K562 (cell line): ENCODE data around the gene FGF21. TPM values are rescaled to one million over a fixed set of nuclear protein-coding genes. Genes with fewer than 3 reads are reported as not detected.

ENCODE experiments used
- BCL6 ChIP-seq: fragments of 250-450 bp; sonication (Bioruptor Pico); IDR thresholded peaks from 2 replicates; pipeline ENCODE4 v1.4.0; 2020
- ELF2 ChIP-seq: fragments of 250-450 bp; sonication (Bioruptor Pico); IDR thresholded peaks from 2 replicates; pipeline ENCODE4 v1.5.0; 2021; ENCODE audit warnings: mild to moderate bottlenecking
- KHSRP ChIP-seq: fragments of 450-650 bp; IDR thresholded peaks from 2 replicates; pipeline ENCODE4 v1.6.1; 2017
- L3MBTL2 ChIP-seq: fragments of 450-650 bp; IDR thresholded peaks from 2 replicates; pipeline ENCODE4 v1.6.1; 2016; ENCODE audit warnings: mild to moderate bottlenecking, moderate library complexity
- MECOM ChIP-seq: fragments of 250-450 bp; sonication (Bioruptor Pico); IDR thresholded peaks from 2 replicates; pipeline ENCODE4 v1.8.0; 2022; ENCODE audit warnings: inconsistent platforms
- MEF2A ChIP-seq: IDR thresholded peaks from 2 replicates; pipeline ENCODE4 v1.6.1; 2011; ENCODE audit warnings: low read depth, mild to moderate bottlenecking, low read length, moderate library complexity; ENCODE audit not compliant: control insufficient read depth
- MGA ChIP-seq: fragments of 450-650 bp; IDR thresholded peaks from 2 replicates; pipeline ENCODE4 v1.6.1; 2016; ENCODE audit warnings: mild to moderate bottlenecking, moderate library complexity
- TCF7L2 ChIP-seq: fragments of 150-350 bp; IDR thresholded peaks from 2 replicates; pipeline ENCODE4 v1.6.1; 2016; ENCODE audit warnings: low read depth, mild to moderate bottlenecking, low read length, moderate library complexity
- ZNF280A ChIP-seq: fragments of 450-650 bp; IDR thresholded peaks from 2 replicates; pipeline ENCODE4 v1.6.1; 2018; ENCODE audit warnings: mild to moderate bottlenecking, low read depth; ENCODE audit not compliant: partially characterized antibody
- ZNF445 ChIP-seq: fragments of 250-450 bp; sonication (Bioruptor Pico); IDR thresholded peaks from 2 replicates; pipeline ENCODE4 v1.4.0; 2020; ENCODE audit warnings: low read depth, mild to moderate bottlenecking, moderate library complexity
- polyA plus RNA-seq, 8 experiments: library from polyadenylated mRNA; depleted of rRNA in 4 of 8; stranded (reverse) in 5 of 8; unstranded in 3 of 8; fragments of >200 nt; fragmentation: Nextera tagmentation in 2 of 8; fragmentation: Illumina TruSeq in 1 of 8; extraction: Ambion mirVana in 2 of 8; extraction: Trizol in 1 of 8; gene quantifications; 2 replicates each; pipeline versions ENCODE4 v1.2.1 to v1.2.3, GENCODE V29; 2011 to 2014; ENCODE audit warnings: inconsistent platforms in 1 of 8, missing spikeins in 1 of 8
- total RNA-seq, 7 experiments: library from RNA; depleted of rRNA in 6 of 7; stranded (reverse); fragments of >200 nt in 6 of 7; fragmentation: Illumina TruSeq in 2 of 7; extraction: Trizol in 2 of 7; gene quantifications; 2 replicates each; pipeline versions ENCODE4 v1.2.1 to v1.2.3, GENCODE V29; 2011 to 2021; ENCODE audit warnings: low replicate concordance in 1 of 7
- TF ChIP-seq, protein P1 (sequence below): fragments of 250-450 bp; sonication (Bioruptor Pico); IDR thresholded peaks from 2 replicates; pipeline ENCODE4 v1.8.0; 2022; ENCODE audit warnings: inconsistent platforms, mild to moderate bottlenecking, moderate library complexity, borderline replicate concordance
- TF ChIP-seq, protein P2 (sequence below): fragments of 250-450 bp; sonication (Bioruptor Pico); IDR thresholded peaks from 2 replicates; pipeline ENCODE4 v1.4.0; 2020; ENCODE audit warnings: mild to moderate bottlenecking, moderate library complexity

The FGF21 gene
- total and polyA plus RNA-seq, 9 of the 15 experiments (the other 6 are each of a cell fraction or from before 2014, with no cell fraction given): 0.04 to 0.77 (median 0.09) TPM; not detected in 6

DNA sequence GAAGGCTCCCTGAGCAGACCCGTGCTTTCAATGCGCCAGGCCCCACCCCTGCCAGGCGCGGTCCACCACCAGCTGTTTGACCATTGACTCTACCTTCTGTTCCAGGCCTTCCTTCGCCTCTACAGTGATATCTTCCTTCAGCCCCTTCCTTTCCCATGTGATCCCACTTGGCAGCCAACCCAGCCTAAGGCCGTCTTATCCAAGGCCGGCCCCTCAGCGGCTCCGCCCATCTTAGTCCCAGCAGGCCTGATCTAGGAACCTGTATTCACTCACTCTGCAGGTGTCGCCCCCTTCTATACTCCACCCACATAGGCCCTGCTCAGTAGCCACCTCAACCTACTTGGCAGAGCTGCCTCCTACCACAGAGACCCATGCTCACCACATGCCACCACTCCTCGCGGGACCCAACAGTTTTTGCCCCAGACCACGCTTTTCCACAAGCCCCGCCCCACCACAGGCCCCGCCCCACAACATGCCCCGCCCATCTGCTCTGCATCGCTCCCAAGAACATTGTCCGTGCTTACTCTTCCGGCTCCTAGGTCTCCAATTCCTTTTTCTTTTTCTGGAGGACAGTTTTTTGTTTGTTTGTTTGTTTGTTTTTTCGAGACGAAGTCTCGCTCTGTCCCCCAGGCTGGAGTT, 17.8 kb upstream of the FGF21 start (continued):
- TF ChIP-seq MGA: peak; percentile 60
- TF ChIP-seq, protein P1, sequence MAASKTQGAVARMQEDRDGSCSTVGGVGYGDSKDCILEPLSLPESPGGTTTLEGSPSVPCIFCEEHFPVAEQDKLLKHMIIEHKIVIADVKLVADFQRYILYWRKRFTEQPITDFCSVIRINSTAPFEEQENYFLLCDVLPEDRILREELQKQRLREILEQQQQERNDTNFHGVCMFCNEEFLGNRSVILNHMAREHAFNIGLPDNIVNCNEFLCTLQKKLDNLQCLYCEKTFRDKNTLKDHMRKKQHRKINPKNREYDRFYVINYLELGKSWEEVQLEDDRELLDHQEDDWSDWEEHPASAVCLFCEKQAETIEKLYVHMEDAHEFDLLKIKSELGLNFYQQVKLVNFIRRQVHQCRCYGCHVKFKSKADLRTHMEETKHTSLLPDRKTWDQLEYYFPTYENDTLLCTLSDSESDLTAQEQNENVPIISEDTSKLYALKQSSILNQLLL (CRISPR knock-in tag): no peak
- no peak for TF ChIP-seq KHSRP
- peak; percentile 85 for TF ChIP-seq L3MBTL2
- no peak for TF ChIP-seq ZNF445
- TF ChIP-seq BCL6 (CRISPR knock-in tag): no peak
- TF ChIP-seq ZNF280A: no peak
- TF ChIP-seq, protein P2, sequence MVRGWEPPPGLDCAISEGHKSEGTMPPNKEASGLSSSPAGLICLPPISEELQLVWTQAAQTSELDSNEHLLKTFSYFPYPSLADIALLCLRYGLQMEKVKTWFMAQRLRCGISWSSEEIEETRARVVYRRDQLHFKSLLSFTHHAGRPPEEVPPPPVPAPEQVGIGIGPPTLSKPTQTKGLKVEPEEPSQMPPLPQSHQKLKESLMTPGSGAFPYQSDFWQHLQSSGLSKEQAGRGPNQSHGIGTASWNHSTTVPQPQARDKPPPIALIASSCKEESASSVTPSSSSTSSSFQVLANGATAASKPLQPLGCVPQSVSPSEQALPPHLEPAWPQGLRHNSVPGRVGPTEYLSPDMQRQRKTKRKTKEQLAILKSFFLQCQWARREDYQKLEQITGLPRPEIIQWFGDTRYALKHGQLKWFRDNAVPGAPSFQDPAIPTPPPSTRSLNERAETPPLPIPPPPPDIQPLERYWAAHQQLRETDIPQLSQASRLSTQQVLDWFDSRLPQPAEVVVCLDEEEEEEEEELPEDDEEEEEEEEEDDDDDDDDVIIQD (CRISPR knock-in tag): no peak
- TF ChIP-seq MEF2A: no peak
- no peak for TF ChIP-seq ELF2 (CRISPR knock-in tag)
- no peak for TF ChIP-seq MECOM (CRISPR knock-in tag)
- no peak for TF ChIP-seq TCF7L2
